OCI-LY7 (cell line): Measurements from ENCODE around the gene NYNRIN. TPM values are rescaled to one million over a fixed set of nuclear protein-coding genes. Genes with fewer than 3 reads are reported as not detected.
A peak's percentile ranks its signal among the peaks of the same experiment; 100 is the strongest.

Experiments used
- BruUV-seq: library from RNA; stranded (reverse); fragments of 400-500 nt; replicated peaks from 2 replicates; lab custom pipeline; 2021; lab: Mats Ljungman, UMichigan
- CTCF ChIA-PET: fragments of 300-600 bp; sonication (Branson Sonifier 250); formaldehyde crosslinking; loops from one replicate; lab custom pipeline; 2022; ENCODE audit warnings: antibody characterized with exemption; ENCODE audit not compliant: unreplicated experiment; lab: Charles Lee
- POLR2A ChIA-PET: fragments of 300-600 bp; sonication (Branson Sonifier 250); formaldehyde crosslinking; loops from one replicate; lab custom pipeline; 2022; ENCODE audit warnings: antibody characterized with exemption; lab: Charles Lee
- DNase-seq: peaks from one replicate; pipeline ENCODE4 v3.0.0-alpha.2; 2015; ENCODE audit warnings: low spot score
- H2AFZ ChIP-seq: fragments of 200-600 bp; sonication (generic), shearing (Covaris generic); 2 replicates; pipeline ENCODE4 v1.6.1; 2014; ENCODE audit warnings: mild to moderate bottlenecking, antibody characterized with exemption, low read length, moderate library complexity
- H3K27ac ChIP-seq: fragments of 200-600 bp; sonication (generic); 2 replicates; pipeline ENCODE4 v1.5.1; 2014; ENCODE audit warnings: mixed run types, low read depth, mild to moderate bottlenecking, moderate library complexity, low read length, inconsistent platforms; ENCODE audit not compliant: poor library complexity, severe bottlenecking
- H3K36me3 ChIP-seq: fragments of 200-600 bp; sonication (generic); 2 replicates; pipeline ENCODE4 v1.6.1; 2014; ENCODE audit warnings: mild to moderate bottlenecking, antibody characterized with exemption, low read length, moderate library complexity, mixed read lengths; ENCODE audit not compliant: insufficient read depth
- H3K4me1 ChIP-seq: fragments of 200-600 bp; sonication (generic); 2 replicates; pipeline ENCODE4 v1.5.1; 2014; ENCODE audit warnings: mild to moderate bottlenecking, low read length; ENCODE audit not compliant: insufficient read depth, poor library complexity, severe bottlenecking
- H3K4me2 ChIP-seq: fragments of 200-600 bp; sonication (generic); 2 replicates; pipeline ENCODE4 v1.6.1; 2014; ENCODE audit warnings: mild to moderate bottlenecking, low read length
- H3K4me3 ChIP-seq: fragments of 200-600 bp; sonication (generic); 2 replicates; pipeline ENCODE4 v1.5.1; 2014; ENCODE audit warnings: mild to moderate bottlenecking, low read depth, low read length; ENCODE audit not compliant: poor library complexity, severe bottlenecking
- H3K79me2 ChIP-seq: fragments of 200-600 bp; sonication (generic); 2 replicates; pipeline ENCODE4 v1.6.1; 2016; ENCODE audit warnings: low read depth, mild to moderate bottlenecking, low read length, moderate library complexity, mixed read lengths; ENCODE audit not compliant: insufficient read depth
- H3K9me2 ChIP-seq: fragments of 200-600 bp; sonication (generic); 2 replicates; pipeline ENCODE4 v1.6.1; 2016; ENCODE audit warnings: mild to moderate bottlenecking, low read length, mixed read lengths; ENCODE audit not compliant: insufficient read depth
- H3K9me3 ChIP-seq: fragments of 200-600 bp; sonication (generic); 2 replicates; pipeline ENCODE4 v1.6.1; 2014; ENCODE audit warnings: mild to moderate bottlenecking, mixed run types, low read length, mixed read lengths
- H4K20me1 ChIP-seq: fragments of 200-600 bp; sonication (generic); 2 replicates; pipeline ENCODE4 v1.6.1; 2014; ENCODE audit warnings: mild to moderate bottlenecking, antibody characterized with exemption, low read length, moderate library complexity, mixed read lengths; ENCODE audit not compliant: insufficient read depth
- EZH2phosphoT487 ChIP-seq: fragments of 200-600 bp; sonication (generic); IDR thresholded peaks from 2 replicates; pipeline ENCODE4 v1.6.1; 2018; ENCODE audit warnings: low read depth, borderline replicate concordance, mild to moderate bottlenecking, mixed run types, antibody characterized with exemption, low read length, moderate library complexity, mixed read lengths
- intact Hi-C: fragments of 100-400 bp; cut with micrococcal nuclease; formaldehyde crosslinking; loops from one replicate; pipeline ENCODE4 v1.10.0; 2022; ENCODE audit not compliant: unreplicated experiment
- total RNA-seq, 2 experiments: library from RNA; depleted of rRNA in 1 of 2; stranded (reverse); fragments of >200 nt in 1 of 2; shearing (Covaris generic) in 1 of 2; gene quantifications; 2 replicates each; pipeline ENCODE4 v1.2.3, GENCODE V29; 2014 to 2022
- TF ChIP-seq, protein P1 (sequence below): fragments of 200-600 bp; sonication (generic); conservative IDR thresholded peaks from 2 replicates; pipeline ENCODE4 v1.5.1; 2014; ENCODE audit warnings: mild to moderate bottlenecking, antibody characterized with exemption, low read length, moderate library complexity, mixed read lengths

NYNRIN gene
- total RNA-seq, 2 experiments from 2014 or later: 0.13 TPM; not detected in 1

DNA sequence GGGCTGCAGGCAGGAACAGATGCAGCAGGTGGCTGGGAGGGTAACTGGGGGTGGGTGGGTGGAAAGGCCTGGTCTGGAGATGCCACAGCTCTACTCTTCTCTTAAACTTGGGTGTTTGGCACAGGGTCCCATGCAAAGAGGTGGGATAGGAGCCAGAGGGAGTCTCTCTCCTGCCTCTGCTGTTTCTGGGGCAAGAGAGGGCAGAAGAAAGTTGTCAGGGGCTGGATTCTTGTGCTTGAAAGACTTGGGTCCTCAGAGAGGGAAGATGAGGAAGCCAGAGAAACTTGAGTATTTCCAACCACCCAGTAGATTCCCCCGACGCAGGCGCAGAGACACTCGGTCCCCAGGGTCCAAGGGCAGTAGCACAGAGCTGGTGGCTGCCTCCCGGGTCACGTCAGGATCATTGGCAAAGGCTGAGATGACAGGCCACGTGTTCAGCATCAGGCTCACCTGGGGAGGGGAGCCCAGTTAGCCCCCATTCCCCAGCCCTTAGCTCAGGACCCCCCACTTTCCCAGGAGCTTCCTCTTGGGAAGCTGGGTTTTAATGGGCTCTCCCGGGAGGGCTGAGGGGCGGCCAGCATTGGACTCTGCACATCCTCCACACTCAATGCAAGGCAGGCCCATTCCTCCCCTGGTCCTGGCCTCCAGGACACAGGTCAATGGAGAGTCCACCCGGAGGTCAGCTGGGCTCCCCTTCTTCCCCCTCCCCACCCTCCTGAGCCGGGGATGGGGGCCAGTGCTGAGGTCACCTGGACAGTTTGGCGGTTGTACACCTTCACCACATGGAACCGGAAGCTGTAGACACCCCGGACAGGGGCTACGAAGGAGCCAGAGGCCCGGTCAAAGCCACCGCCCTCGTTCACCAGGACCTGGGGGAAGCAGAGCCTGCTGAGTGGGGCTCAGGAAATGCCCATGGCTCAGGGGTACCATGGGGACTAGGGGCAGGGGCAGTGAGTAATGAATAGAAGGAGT is 29.0 kb downstream of the NYNRIN start:
- no peak overlapping the region for H3K4me2 ChIP-seq
- no peaks in the 10 kb centered on the region for H4K20me1 ChIP-seq
- peaks cover 5% of the 10 kb centered on the region; the same call in 1 of the 2 replicates for H3K36me3 ChIP-seq
- no peak for DNase-seq
- H3K9me3 ChIP-seq: no peaks in the 10 kb centered on the region
- BruUV-seq: no TSS peak
- H2AFZ ChIP-seq: no peak overlapping the region
- H3K27ac ChIP-seq: no peak overlapping the region
- H3K4me3 ChIP-seq: no peak overlapping the region
- ChIA-PET POLR2A (interaction anchor here (1.4 kb wide), 1 partner anchor 83 kb away, joined by 3 read pairs; no protein-coding TSS in a partner anchor), CTCF (no interaction called here)
- intact Hi-C loops: no loop called here
- H3K9me2 ChIP-seq: no peaks in the 10 kb centered on the region
- peaks cover 5% of the 10 kb centered on the region; the same call in 1 of the 2 replicates for H3K79me2 ChIP-seq
- H3K4me1 ChIP-seq: peaks cover 31% of the 10 kb centered on the region
- TF ChIP-seq, protein P1, sequence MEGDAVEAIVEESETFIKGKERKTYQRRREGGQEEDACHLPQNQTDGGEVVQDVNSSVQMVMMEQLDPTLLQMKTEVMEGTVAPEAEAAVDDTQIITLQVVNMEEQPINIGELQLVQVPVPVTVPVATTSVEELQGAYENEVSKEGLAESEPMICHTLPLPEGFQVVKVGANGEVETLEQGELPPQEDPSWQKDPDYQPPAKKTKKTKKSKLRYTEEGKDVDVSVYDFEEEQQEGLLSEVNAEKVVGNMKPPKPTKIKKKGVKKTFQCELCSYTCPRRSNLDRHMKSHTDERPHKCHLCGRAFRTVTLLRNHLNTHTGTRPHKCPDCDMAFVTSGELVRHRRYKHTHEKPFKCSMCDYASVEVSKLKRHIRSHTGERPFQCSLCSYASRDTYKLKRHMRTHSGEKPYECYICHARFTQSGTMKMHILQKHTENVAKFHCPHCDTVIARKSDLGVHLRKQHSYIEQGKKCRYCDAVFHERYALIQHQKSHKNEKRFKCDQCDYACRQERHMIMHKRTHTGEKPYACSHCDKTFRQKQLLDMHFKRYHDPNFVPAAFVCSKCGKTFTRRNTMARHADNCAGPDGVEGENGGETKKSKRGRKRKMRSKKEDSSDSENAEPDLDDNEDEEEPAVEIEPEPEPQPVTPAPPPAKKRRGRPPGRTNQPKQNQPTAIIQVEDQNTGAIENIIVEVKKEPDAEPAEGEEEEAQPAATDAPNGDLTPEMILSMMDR: no peak
- TF ChIP-seq EZH2phosphoT487: no peak

DNA sequence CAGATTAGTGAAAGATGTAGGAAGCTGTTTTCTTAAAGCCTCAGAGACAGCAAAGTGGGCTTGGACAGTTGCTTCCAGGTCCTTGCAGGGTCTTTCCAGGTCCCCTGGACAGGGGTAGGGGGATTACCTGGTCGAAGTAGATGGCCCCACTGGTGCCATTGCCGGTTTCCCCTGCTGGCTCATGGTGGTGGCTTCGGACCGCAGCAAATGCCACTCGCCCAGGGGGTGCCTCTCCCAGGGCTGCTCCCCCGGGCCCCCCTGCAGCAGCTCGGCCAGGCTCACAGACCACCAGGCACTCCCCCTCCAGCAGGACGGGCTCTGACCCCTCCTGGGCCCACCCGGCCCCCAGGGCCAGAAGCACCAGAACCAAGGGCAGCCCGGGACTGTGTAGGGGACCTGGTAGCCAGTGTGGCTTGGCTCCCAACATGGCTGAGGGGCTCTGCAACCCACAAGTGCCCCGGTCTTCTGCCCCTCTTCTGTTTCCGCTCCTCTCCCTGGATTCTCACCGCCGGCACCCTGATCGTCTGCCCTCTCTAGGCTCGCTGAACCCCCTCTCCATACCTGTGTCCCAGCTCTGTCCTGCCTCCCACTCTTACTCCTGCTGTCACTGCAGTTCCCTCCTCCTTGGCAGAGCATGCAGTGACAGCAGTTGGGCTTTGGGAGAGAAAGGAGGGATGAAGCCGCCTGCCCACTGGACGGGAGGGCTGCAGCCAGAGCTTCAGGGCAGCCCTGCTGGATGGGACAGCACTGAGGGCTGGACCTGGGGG is 30.0 kb downstream of the NYNRIN start:
- H3K4me3 ChIP-seq: peak overlapping the region; percentile 82
- H3K36me3 ChIP-seq: peaks cover 15% of the 10 kb centered on the region
- H3K4me2 ChIP-seq: peak overlapping the region; percentile 82
- no peaks in the 10 kb centered on the region for H4K20me1 ChIP-seq
- H3K9me3 ChIP-seq: no peaks in the 10 kb centered on the region
- TF ChIP-seq, protein P1: no peak
- TF ChIP-seq EZH2phosphoT487: no peak
- intact Hi-C loops: no loop called here
- no peak for DNase-seq
- H3K79me2 ChIP-seq: peaks cover 5% of the 10 kb centered on the region; the same call in 1 of the 2 replicates
- no peaks in the 10 kb centered on the region for H3K9me2 ChIP-seq
- peaks cover 31% of the 10 kb centered on the region for H3K4me1 ChIP-seq
- ChIA-PET POLR2A (interaction anchor here (0.8 to 3.1 kb wide), 3 partner anchors 14 to 84 kb away, joined by 3 to 24 read pairs (median 3); no protein-coding TSS in a partner anchor), CTCF (no interaction called here)
- BruUV-seq: no TSS peak
- peak overlapping the region; percentile 68 for H3K27ac ChIP-seq
- H2AFZ ChIP-seq: peak overlapping the region; percentile 91; the same call in 1 of the 2 replicates
